ENCODE data around the gene KRTAP10-12.

DNA sequence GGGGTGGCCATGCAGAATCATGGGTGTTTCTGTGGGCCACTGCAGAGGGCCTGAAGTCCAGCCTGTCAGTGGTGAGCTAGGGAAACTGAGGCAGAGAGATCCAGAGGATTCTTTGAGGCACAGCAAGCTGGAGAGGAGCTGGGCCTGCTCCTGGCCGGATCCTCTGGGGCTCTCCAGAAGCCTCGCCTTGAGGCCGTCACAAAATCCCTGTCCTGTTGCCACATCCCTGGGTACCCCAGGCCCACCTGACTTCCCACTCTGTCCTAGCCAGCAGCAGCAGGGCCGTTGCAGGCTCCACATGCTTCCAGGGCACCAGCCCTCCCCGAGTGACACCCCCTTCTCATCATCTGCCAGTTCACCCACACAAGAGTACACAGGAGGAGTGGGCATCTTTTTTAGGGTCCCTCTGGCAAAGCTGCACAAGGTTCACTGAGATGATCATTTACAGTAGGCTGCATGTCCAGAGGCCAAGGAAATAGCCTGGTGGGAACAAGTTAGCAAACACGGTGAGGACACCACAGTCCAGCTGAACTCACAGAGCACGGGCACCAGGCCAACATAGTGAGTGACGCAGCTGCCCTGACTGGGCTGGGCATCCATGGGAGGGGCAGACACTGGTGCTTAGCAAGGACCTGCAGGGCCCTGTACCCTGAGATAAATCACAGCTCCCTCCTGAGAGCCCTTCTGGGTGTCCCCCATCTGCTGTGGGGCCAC lies 39.5 kb downstream of the KRTAP10-12 start:
- TF ChIP-seq, protein P1, sequence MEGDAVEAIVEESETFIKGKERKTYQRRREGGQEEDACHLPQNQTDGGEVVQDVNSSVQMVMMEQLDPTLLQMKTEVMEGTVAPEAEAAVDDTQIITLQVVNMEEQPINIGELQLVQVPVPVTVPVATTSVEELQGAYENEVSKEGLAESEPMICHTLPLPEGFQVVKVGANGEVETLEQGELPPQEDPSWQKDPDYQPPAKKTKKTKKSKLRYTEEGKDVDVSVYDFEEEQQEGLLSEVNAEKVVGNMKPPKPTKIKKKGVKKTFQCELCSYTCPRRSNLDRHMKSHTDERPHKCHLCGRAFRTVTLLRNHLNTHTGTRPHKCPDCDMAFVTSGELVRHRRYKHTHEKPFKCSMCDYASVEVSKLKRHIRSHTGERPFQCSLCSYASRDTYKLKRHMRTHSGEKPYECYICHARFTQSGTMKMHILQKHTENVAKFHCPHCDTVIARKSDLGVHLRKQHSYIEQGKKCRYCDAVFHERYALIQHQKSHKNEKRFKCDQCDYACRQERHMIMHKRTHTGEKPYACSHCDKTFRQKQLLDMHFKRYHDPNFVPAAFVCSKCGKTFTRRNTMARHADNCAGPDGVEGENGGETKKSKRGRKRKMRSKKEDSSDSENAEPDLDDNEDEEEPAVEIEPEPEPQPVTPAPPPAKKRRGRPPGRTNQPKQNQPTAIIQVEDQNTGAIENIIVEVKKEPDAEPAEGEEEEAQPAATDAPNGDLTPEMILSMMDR (IDR thresholded peaks at IDR 0.05; ENCODE audit: low read depth, low read length, missing input control) = no peak
- TF ChIP-seq TAF1 (conservative IDR thresholded peaks at IDR 0.05) = no peak
- TF ChIP-seq EGR1 (IDR thresholded peaks at IDR 0.05; ENCODE audit: low read depth in 2 of 2) = no peak
- TF ChIP-seq, protein P2, sequence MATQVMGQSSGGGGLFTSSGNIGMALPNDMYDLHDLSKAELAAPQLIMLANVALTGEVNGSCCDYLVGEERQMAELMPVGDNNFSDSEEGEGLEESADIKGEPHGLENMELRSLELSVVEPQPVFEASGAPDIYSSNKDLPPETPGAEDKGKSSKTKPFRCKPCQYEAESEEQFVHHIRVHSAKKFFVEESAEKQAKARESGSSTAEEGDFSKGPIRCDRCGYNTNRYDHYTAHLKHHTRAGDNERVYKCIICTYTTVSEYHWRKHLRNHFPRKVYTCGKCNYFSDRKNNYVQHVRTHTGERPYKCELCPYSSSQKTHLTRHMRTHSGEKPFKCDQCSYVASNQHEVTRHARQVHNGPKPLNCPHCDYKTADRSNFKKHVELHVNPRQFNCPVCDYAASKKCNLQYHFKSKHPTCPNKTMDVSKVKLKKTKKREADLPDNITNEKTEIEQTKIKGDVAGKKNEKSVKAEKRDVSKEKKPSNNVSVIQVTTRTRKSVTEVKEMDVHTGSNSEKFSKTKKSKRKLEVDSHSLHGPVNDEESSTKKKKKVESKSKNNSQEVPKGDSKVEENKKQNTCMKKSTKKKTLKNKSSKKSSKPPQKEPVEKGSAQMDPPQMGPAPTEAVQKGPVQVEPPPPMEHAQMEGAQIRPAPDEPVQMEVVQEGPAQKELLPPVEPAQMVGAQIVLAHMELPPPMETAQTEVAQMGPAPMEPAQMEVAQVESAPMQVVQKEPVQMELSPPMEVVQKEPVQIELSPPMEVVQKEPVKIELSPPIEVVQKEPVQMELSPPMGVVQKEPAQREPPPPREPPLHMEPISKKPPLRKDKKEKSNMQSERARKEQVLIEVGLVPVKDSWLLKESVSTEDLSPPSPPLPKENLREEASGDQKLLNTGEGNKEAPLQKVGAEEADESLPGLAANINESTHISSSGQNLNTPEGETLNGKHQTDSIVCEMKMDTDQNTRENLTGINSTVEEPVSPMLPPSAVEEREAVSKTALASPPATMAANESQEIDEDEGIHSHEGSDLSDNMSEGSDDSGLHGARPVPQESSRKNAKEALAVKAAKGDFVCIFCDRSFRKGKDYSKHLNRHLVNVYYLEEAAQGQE (IDR thresholded peaks at IDR 0.05) = no peak
